DOHH2 (cell line): ENCODE results near the gene DOCK4.

Experiments
- H3F3A ChIP-seq: fragments of 200-600 bp; sonication (generic), shearing (Covaris generic); 2 replicates; pipeline ENCODE4 v1.6.0; 2016; ENCODE audit warnings: antibody characterized with exemption, mild to moderate bottlenecking; ENCODE audit not compliant: control insufficient read depth, insufficient read depth
- H3K27ac ChIP-seq: fragments of 200-600 bp; sonication (generic); 2 replicates; pipeline ENCODE4 v1.5.1; 2014; ENCODE audit warnings: low read depth, mild to moderate bottlenecking, low read length, moderate library complexity
- H3K27me3 ChIP-seq: fragments of 200-600 bp; sonication (generic); 2 replicates; pipeline ENCODE4 v1.6.1; 2014; ENCODE audit warnings: mild to moderate bottlenecking, low read length, mixed read lengths; ENCODE audit not compliant: control insufficient read depth
- H3K36me3 ChIP-seq: fragments of 200-600 bp; sonication (generic); 2 replicates; pipeline ENCODE4 v1.6.1; 2014; ENCODE audit warnings: mild to moderate bottlenecking, low read length, moderate library complexity, mixed read lengths; ENCODE audit not compliant: control insufficient read depth
- H3K4me1 ChIP-seq: fragments of 200-600 bp; sonication (generic); 2 replicates; pipeline ENCODE4 v1.6.1; 2014; ENCODE audit warnings: mild to moderate bottlenecking, low read length, mixed read lengths; ENCODE audit not compliant: control insufficient read depth
- H3K4me2 ChIP-seq: fragments of 200-600 bp; sonication (generic); 2 replicates; pipeline ENCODE4 v1.6.0; 2014; ENCODE audit warnings: mild to moderate bottlenecking, low read length, moderate library complexity
- H3K4me3 ChIP-seq: fragments of 200-600 bp; sonication (generic); 2 replicates; pipeline ENCODE4 v1.5.1; 2014; ENCODE audit warnings: mild to moderate bottlenecking, low read length, mixed read lengths
- H3K79me2 ChIP-seq: fragments of 200-600 bp; sonication (generic); 2 replicates; pipeline ENCODE4 v1.6.1; 2014; ENCODE audit warnings: mild to moderate bottlenecking, low read length, mixed read lengths; ENCODE audit not compliant: control insufficient read depth
- H3K9me2 ChIP-seq: fragments of 200-600 bp; sonication (generic); replicated peaks from 2 replicates; pipeline ENCODE4 v1.6.1; 2014; ENCODE audit warnings: mild to moderate bottlenecking, low read length, mixed read lengths; ENCODE audit not compliant: control insufficient read depth
- H3K9me3 ChIP-seq: fragments of 200-600 bp; sonication (generic); 2 replicates; pipeline ENCODE4 v1.6.1; 2014; ENCODE audit warnings: antibody characterized with exemption, low read length, mixed read lengths; ENCODE audit not compliant: control insufficient read depth, insufficient read depth
- H4K20me1 ChIP-seq: fragments of 200-600 bp; sonication (generic); 2 replicates; pipeline ENCODE4 v1.6.0; 2014; ENCODE audit warnings: low read depth, mild to moderate bottlenecking, antibody characterized with exemption, low read length, moderate library complexity; ENCODE audit not compliant: control insufficient read depth, insufficient read depth
- CTCF ChIP-seq: fragments of 200-600 bp; sonication (generic); IDR thresholded peaks from one replicate; pipeline ENCODE4 v1.5.1; 2014; ENCODE audit warnings: antibody characterized with exemption, mild to moderate bottlenecking, low read depth, low read length; ENCODE audit not compliant: poor library complexity, severe bottlenecking
- EZH2phosphoT487 ChIP-seq: fragments of 200-600 bp; sonication (generic); IDR thresholded peaks from 2 replicates; pipeline ENCODE4 v1.6.1; 2017; ENCODE audit warnings: borderline replicate concordance, mild to moderate bottlenecking, antibody characterized with exemption, low read length, moderate library complexity, mixed read lengths

The DOCK4 gene

GRCh38 chr7:112225006-112225405, 18.8 kb upstream of the DOCK4 start:
- H3K27me3 ChIP-seq = no peaks in the 10 kb centered on the region
- no peaks in the 10 kb centered on the region for H3K9me2 ChIP-seq
- TF ChIP-seq CTCF = no peak
- TF ChIP-seq EZH2phosphoT487 = no peak
- no peaks in the 10 kb centered on the region for H4K20me1 ChIP-seq
- H3K4me1 ChIP-seq = no peaks in the 10 kb centered on the region
- no peaks in the 10 kb centered on the region for H3K9me3 ChIP-seq
- H3K79me2 ChIP-seq = peaks cover 46% of the 10 kb centered on the region
- no peak overlapping the region for H3K4me3 ChIP-seq
- no peaks in the 10 kb centered on the region for H3K36me3 ChIP-seq
- H3F3A ChIP-seq = no peaks in the 10 kb centered on the region
- no peak overlapping the region for H3K4me2 ChIP-seq
- no peak overlapping the region for H3K27ac ChIP-seq

- peaks cover 48% of the 10 kb centered on the region for H3K79me2 ChIP-seq
These were observed 18.0 kb upstream of the DOCK4 start for GRCh38 chr7:112224186-112224585.

GRCh38 chr7:112223310-112223709, 17.1 kb upstream of the DOCK4 start:
- no peaks in the 10 kb centered on the region for H3F3A ChIP-seq
- no peaks in the 10 kb centered on the region for H3K36me3 ChIP-seq
- TF ChIP-seq EZH2phosphoT487 (no peak), CTCF (no peak)
- H3K27ac ChIP-seq = no peak overlapping the region
- H4K20me1 ChIP-seq = no peaks in the 10 kb centered on the region
- H3K79me2 ChIP-seq = peaks cover 45% of the 10 kb centered on the region
- no peak overlapping the region for H3K4me3 ChIP-seq
- no peaks in the 10 kb centered on the region for H3K27me3 ChIP-seq
- no peaks in the 10 kb centered on the region for H3K4me1 ChIP-seq
- H3K9me3 ChIP-seq = no peaks in the 10 kb centered on the region
- H3K4me2 ChIP-seq = no peak overlapping the region
- H3K9me2 ChIP-seq = no peaks in the 10 kb centered on the region

More at GRCh38 chr7:112224186-112224585, 18.0 kb upstream of the DOCK4 start:
- no peak overlapping the region for H3K4me3 ChIP-seq
- no peaks in the 10 kb centered on the region for H3K9me2 ChIP-seq
- no peak overlapping the region for H3K27ac ChIP-seq
- H4K20me1 ChIP-seq = no peaks in the 10 kb centered on the region
- no peaks in the 10 kb centered on the region for H3K36me3 ChIP-seq
- H3K27me3 ChIP-seq = no peaks in the 10 kb centered on the region
- H3K4me2 ChIP-seq = no peak overlapping the region
- TF ChIP-seq CTCF (no peak), EZH2phosphoT487 (no peak)
- H3F3A ChIP-seq = no peaks in the 10 kb centered on the region
- no peaks in the 10 kb centered on the region for H3K4me1 ChIP-seq
- H3K9me3 ChIP-seq = no peaks in the 10 kb centered on the region

- no peaks in the 10 kb centered on the region for H3K9me2 ChIP-seq
- H3K27me3 ChIP-seq = no peaks in the 10 kb centered on the region
- H3K4me2 ChIP-seq = no peak overlapping the region
- no peak for TF ChIP-seq CTCF
- TF ChIP-seq EZH2phosphoT487 = no peak
- no peaks in the 10 kb centered on the region for H3K36me3 ChIP-seq
- no peaks in the 10 kb centered on the region for H3K4me1 ChIP-seq
- H3F3A ChIP-seq = no peaks in the 10 kb centered on the region
- H3K4me3 ChIP-seq = no peak overlapping the region
- peaks cover 44% of the 10 kb centered on the region for H3K79me2 ChIP-seq
- no peaks in the 10 kb centered on the region for H4K20me1 ChIP-seq
- H3K9me3 ChIP-seq = no peaks in the 10 kb centered on the region
- no peak overlapping the region for H3K27ac ChIP-seq
These were observed 14.8 kb upstream of the DOCK4 start for GRCh38 chr7:112220877-112221434.
